GM23338 (cell line): ENCODE data around the gene ADTRP. TPM values are rescaled to one million over a fixed set of nuclear protein-coding genes. Genes with fewer than 3 reads are reported as not detected.
A peak's percentile ranks its signal among the peaks of the same experiment; 100 is the strongest.

Experiments used
- ATAC-seq: fragments of 200-7000 bp; cut with Tn5 transposase; 3 replicates; pipeline ENCODE4 v1.9.1; 2020
- DNase-seq: peaks from one replicate; pipeline ENCODE4 v3.0.0-alpha.2; 2015; ENCODE audit warnings: low spot score
- H2AFZ ChIP-seq: fragments of 200-600 bp; sonication (generic); 2 replicates; pipeline ENCODE4 v1.8.0; 2016; ENCODE audit warnings: antibody characterized with exemption, mild to moderate bottlenecking, moderate library complexity
- H3F3A ChIP-seq: fragments of 200-600 bp; sonication (generic); replicated peaks from 2 replicates; pipeline ENCODE4 v1.8.0; 2017; ENCODE audit warnings: antibody characterized with exemption, mixed run types, low read depth
- H3K27ac ChIP-seq: fragments of 200-600 bp; sonication (generic); 2 replicates; pipeline ENCODE4 v1.6.1; 2016; ENCODE audit warnings: low read depth
- H3K27me3 ChIP-seq: fragments of 200-600 bp; sonication (generic); 2 replicates; pipeline ENCODE4 v1.8.0; 2016; ENCODE audit warnings: mild to moderate bottlenecking, mixed run types, moderate library complexity; ENCODE audit not compliant: insufficient read depth
- H3K36me3 ChIP-seq: fragments of 200-600 bp; sonication (generic); 2 replicates; pipeline ENCODE4 v1.8.0; 2016; ENCODE audit warnings: mild to moderate bottlenecking; ENCODE audit not compliant: insufficient read depth
- H3K4me1 ChIP-seq: fragments of 200-600 bp; sonication (generic); 2 replicates; pipeline ENCODE4 v1.8.0; 2016; ENCODE audit warnings: mild to moderate bottlenecking, moderate library complexity; ENCODE audit not compliant: insufficient read depth
- H3K4me2 ChIP-seq: fragments of 200-600 bp; sonication (generic); 2 replicates; pipeline ENCODE4 v1.7.1; 2017; ENCODE audit warnings: mixed run types
- H3K4me3 ChIP-seq: fragments of 200-600 bp; sonication (generic); 2 replicates; pipeline ENCODE4 v1.6.1; 2016; ENCODE audit warnings: mixed run types
- H3K79me2 ChIP-seq: fragments of 200-600 bp; sonication (generic); replicated peaks from 2 replicates; pipeline ENCODE4 v1.8.0; 2017; ENCODE audit warnings: mild to moderate bottlenecking; ENCODE audit not compliant: insufficient read depth
- H3K9me2 ChIP-seq: fragments of 200-600 bp; sonication (generic); 2 replicates; pipeline ENCODE4 v1.8.0; 2017; ENCODE audit not compliant: insufficient read depth
- H4K20me1 ChIP-seq: fragments of 200-600 bp; sonication (generic); replicated peaks from 2 replicates; pipeline ENCODE4 v1.8.0; 2017; ENCODE audit warnings: mild to moderate bottlenecking; ENCODE audit not compliant: insufficient read depth
- H3K27ac Mint-ChIP-seq: 2 replicates; pipeline ENCODE4 v1.8.0; 2020; ENCODE audit warnings: inconsistent platforms, mild to moderate bottlenecking, moderate library complexity, mixed read lengths
- H3K27me3 Mint-ChIP-seq: 3 replicates; pipeline ENCODE4 v1.8.0; 2022; ENCODE audit warnings: low read depth, mild to moderate bottlenecking, moderate library complexity, mixed read lengths, inconsistent platforms; ENCODE audit not compliant: insufficient read depth, poor library complexity
- H3K36me3 Mint-ChIP-seq: 3 replicates; pipeline ENCODE4 v1.8.0; 2021; ENCODE audit warnings: low read depth, mild to moderate bottlenecking, inconsistent platforms, moderate library complexity, mixed read lengths
- H3K4me1 Mint-ChIP-seq: 3 replicates; pipeline ENCODE4 v1.8.0; 2020; ENCODE audit warnings: mild to moderate bottlenecking, inconsistent platforms, mixed read lengths
- H3K4me3 Mint-ChIP-seq: 3 replicates; pipeline ENCODE4 v1.8.0; 2021; ENCODE audit warnings: moderate library complexity, mild to moderate bottlenecking, inconsistent platforms, mixed read lengths
- H3K9me3 Mint-ChIP-seq: 3 replicates; pipeline ENCODE4 v1.8.0; 2020; ENCODE audit warnings: moderate library complexity, mild to moderate bottlenecking, inconsistent platforms, mixed read lengths
- CREB1 ChIP-seq: fragments of 250-450 bp; sonication (Bioruptor Pico); IDR thresholded peaks from 2 replicates; pipeline ENCODE4 v1.5.0; 2020; ENCODE audit warnings: low read depth, mild to moderate bottlenecking, moderate library complexity
- CTCF ChIP-seq, 2 experiments: fragments of 200-600 bp in 1 of 2; sonication (generic) in 1 of 2; conservative IDR thresholded peaks; 2 replicates each; pipeline versions ENCODE4 v1.5.1 to v1.6.1; 2016 to 2017; ENCODE audit warnings: antibody characterized with exemption in 2 of 2, low read depth in 2 of 2, mild to moderate bottlenecking in 2 of 2, moderate library complexity in 1 of 2
- EZH2 ChIP-seq: fragments of 200-600 bp; sonication (generic); IDR thresholded peaks from one replicate; pipeline ENCODE4 v1.8.0; 2017; ENCODE audit warnings: antibody characterized with exemption, mild to moderate bottlenecking, low read depth; ENCODE audit not compliant: unreplicated experiment
- EZH2phosphoT487 ChIP-seq: fragments of 200-600 bp; sonication (generic); IDR thresholded peaks from one replicate; pipeline ENCODE4 v1.8.1; 2018; ENCODE audit warnings: antibody characterized with exemption; ENCODE audit not compliant: unreplicated experiment
- JUNB ChIP-seq: IDR thresholded peaks from one replicate; pipeline ENCODE4 v1.6.1; 2016; ENCODE audit warnings: antibody characterized with exemption; ENCODE audit not compliant: unreplicated experiment
- NANOG ChIP-seq: IDR thresholded peaks from 2 replicates; pipeline ENCODE4 v1.6.1; 2016; ENCODE audit warnings: antibody characterized with exemption, borderline replicate concordance
- POLR2AphosphoS5 ChIP-seq: IDR thresholded peaks from 2 replicates; pipeline ENCODE4 v1.6.1; 2016; ENCODE audit warnings: antibody characterized with exemption, low read depth
- STAT1 ChIP-seq: IDR thresholded peaks from one replicate; pipeline ENCODE4 v1.6.1; 2016; ENCODE audit warnings: antibody characterized with exemption; ENCODE audit not compliant: unreplicated experiment
- ZNF114 ChIP-seq: fragments of 250-450 bp; sonication (Bioruptor Pico); IDR thresholded peaks from 2 replicates; pipeline ENCODE4 v1.5.0; 2020; ENCODE audit warnings: mild to moderate bottlenecking, moderate library complexity
- ZNF331 ChIP-seq: fragments of 250-450 bp; sonication (Bioruptor Pico); IDR thresholded peaks from 2 replicates; pipeline ENCODE4 v1.5.0; 2020; ENCODE audit warnings: low read depth, mild to moderate bottlenecking, moderate library complexity
- polyA plus RNA-seq: library from polyadenylated mRNA; unstranded; fragments of >200 nt; fragmentation: Nextera tagmentation; extraction: Ambion mirVana; gene quantifications from 2 replicates; pipeline ENCODE4 v1.2.1, GENCODE V29; 2016
- total RNA-seq: library from RNA; depleted of rRNA; stranded (reverse); fragments of >200 nt; shearing (Covaris generic); gene quantifications from 2 replicates; pipeline ENCODE4 v1.2.3, GENCODE V29; 2014
- TF ChIP-seq, protein P1 (sequence below): IDR thresholded peaks from one replicate; pipeline ENCODE4 v1.6.1; 2018; ENCODE audit warnings: antibody characterized with exemption; ENCODE audit not compliant: unreplicated experiment
- TF ChIP-seq, protein P2 (sequence below): fragments of 250-450 bp; sonication (Bioruptor Pico); IDR thresholded peaks from 2 replicates; pipeline ENCODE4 v1.5.0; 2020; ENCODE audit warnings: mild to moderate bottlenecking, moderate library complexity

Gene ADTRP
- total and polyA plus RNA-seq, 2 experiments from 2014 or later = not detected

DNA sequence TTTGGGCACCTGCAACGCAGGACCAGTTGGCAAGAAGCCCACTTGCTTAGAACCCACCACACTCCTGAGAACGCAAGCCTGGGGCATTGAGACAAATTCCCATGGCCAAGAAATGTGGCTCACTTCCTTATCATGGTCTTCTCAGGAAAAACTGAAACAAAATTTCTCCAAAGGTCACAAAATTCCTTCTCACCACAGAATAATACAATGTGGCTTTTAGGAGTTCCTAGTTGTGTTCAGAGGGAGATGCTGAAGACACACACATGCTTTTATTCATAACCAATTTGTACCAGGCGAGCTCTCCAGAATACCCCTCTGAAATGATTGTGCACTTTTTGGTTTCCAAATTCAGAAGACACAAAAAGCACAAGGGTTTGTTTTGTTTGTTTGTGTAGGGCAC lies 31.6 kb downstream of the ADTRP start:
- no peak overlapping the region for H3K27ac ChIP-seq
- Mint-ChIP-seq H3K9me3 (no peaks in the 10 kb centered on the region), H3K4me1 (no peaks in the 10 kb centered on the region), H3K4me3 (no peak overlapping the region), H3K27me3 (peaks cover 2% of the 10 kb centered on the region), H3K36me3 (no peaks in the 10 kb centered on the region; the same call in 2 of the 3 replicates), H3K27ac (no peak overlapping the region)
- no peaks in the 10 kb centered on the region for H3K79me2 ChIP-seq
- no peaks in the 10 kb centered on the region for H3F3A ChIP-seq
- no peak overlapping the region for H3K4me3 ChIP-seq
- peak overlapping the region; percentile 21; the same call in 1 of the 2 replicates for H2AFZ ChIP-seq
- no peak overlapping the region for H3K4me2 ChIP-seq
- TF ChIP-seq, protein P1, sequence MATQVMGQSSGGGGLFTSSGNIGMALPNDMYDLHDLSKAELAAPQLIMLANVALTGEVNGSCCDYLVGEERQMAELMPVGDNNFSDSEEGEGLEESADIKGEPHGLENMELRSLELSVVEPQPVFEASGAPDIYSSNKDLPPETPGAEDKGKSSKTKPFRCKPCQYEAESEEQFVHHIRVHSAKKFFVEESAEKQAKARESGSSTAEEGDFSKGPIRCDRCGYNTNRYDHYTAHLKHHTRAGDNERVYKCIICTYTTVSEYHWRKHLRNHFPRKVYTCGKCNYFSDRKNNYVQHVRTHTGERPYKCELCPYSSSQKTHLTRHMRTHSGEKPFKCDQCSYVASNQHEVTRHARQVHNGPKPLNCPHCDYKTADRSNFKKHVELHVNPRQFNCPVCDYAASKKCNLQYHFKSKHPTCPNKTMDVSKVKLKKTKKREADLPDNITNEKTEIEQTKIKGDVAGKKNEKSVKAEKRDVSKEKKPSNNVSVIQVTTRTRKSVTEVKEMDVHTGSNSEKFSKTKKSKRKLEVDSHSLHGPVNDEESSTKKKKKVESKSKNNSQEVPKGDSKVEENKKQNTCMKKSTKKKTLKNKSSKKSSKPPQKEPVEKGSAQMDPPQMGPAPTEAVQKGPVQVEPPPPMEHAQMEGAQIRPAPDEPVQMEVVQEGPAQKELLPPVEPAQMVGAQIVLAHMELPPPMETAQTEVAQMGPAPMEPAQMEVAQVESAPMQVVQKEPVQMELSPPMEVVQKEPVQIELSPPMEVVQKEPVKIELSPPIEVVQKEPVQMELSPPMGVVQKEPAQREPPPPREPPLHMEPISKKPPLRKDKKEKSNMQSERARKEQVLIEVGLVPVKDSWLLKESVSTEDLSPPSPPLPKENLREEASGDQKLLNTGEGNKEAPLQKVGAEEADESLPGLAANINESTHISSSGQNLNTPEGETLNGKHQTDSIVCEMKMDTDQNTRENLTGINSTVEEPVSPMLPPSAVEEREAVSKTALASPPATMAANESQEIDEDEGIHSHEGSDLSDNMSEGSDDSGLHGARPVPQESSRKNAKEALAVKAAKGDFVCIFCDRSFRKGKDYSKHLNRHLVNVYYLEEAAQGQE = no peak
- TF ChIP-seq CTCF (conservative IDR thresholded peaks at IDR 0.05; ENCODE audit: low read depth in 2 of 2) (no peak), EZH2phosphoT487 (no peak), ZNF331 (no peak), JUNB (no peak), CREB1 (CRISPR knock-in tag) (no peak), ZNF114 (no peak), EZH2 (no peak), NANOG (no peak)
- ATAC-seq (no peak), DNase-seq (no peak)
- no peaks in the 10 kb centered on the region for H4K20me1 ChIP-seq
- H3K36me3 ChIP-seq = no peaks in the 10 kb centered on the region
- H3K9me2 ChIP-seq = peaks cover 6% of the 10 kb centered on the region; the same call in 1 of the 2 replicates
- no peaks in the 10 kb centered on the region for H3K27me3 ChIP-seq
- peaks cover 4% of the 10 kb centered on the region for H3K4me1 ChIP-seq

- no peaks in the 10 kb centered on the region for H3K9me3 Mint-ChIP-seq
- H3K4me1 Mint-ChIP-seq = peaks cover 10% of the 10 kb centered on the region; the same call in 2 of the 3 replicates
- no peak overlapping the region for H3K4me3 Mint-ChIP-seq
- ATAC-seq = no peak
- H3K27me3 Mint-ChIP-seq = peaks cover 3% of the 10 kb centered on the region
- H3K27ac ChIP-seq = no peak overlapping the region
- H4K20me1 ChIP-seq = no peaks in the 10 kb centered on the region
- H3K4me1 ChIP-seq = peaks cover 4% of the 10 kb centered on the region
- no peaks in the 10 kb centered on the region for H3K27me3 ChIP-seq
- H3K4me3 ChIP-seq = no peak overlapping the region
- H3K36me3 Mint-ChIP-seq = no peaks in the 10 kb centered on the region; the same call in 2 of the 3 replicates
- H3F3A ChIP-seq = no peaks in the 10 kb centered on the region
- no peak for DNase-seq
- no peaks in the 10 kb centered on the region for H3K79me2 ChIP-seq
- H3K4me2 ChIP-seq = no peak overlapping the region
- H3K36me3 ChIP-seq = no peaks in the 10 kb centered on the region
- peaks cover 6% of the 10 kb centered on the region; the same call in 1 of the 2 replicates for H3K9me2 ChIP-seq
- H2AFZ ChIP-seq = no peak overlapping the region
- no peak overlapping the region for H3K27ac Mint-ChIP-seq
- TF ChIP-seq, protein P2, sequence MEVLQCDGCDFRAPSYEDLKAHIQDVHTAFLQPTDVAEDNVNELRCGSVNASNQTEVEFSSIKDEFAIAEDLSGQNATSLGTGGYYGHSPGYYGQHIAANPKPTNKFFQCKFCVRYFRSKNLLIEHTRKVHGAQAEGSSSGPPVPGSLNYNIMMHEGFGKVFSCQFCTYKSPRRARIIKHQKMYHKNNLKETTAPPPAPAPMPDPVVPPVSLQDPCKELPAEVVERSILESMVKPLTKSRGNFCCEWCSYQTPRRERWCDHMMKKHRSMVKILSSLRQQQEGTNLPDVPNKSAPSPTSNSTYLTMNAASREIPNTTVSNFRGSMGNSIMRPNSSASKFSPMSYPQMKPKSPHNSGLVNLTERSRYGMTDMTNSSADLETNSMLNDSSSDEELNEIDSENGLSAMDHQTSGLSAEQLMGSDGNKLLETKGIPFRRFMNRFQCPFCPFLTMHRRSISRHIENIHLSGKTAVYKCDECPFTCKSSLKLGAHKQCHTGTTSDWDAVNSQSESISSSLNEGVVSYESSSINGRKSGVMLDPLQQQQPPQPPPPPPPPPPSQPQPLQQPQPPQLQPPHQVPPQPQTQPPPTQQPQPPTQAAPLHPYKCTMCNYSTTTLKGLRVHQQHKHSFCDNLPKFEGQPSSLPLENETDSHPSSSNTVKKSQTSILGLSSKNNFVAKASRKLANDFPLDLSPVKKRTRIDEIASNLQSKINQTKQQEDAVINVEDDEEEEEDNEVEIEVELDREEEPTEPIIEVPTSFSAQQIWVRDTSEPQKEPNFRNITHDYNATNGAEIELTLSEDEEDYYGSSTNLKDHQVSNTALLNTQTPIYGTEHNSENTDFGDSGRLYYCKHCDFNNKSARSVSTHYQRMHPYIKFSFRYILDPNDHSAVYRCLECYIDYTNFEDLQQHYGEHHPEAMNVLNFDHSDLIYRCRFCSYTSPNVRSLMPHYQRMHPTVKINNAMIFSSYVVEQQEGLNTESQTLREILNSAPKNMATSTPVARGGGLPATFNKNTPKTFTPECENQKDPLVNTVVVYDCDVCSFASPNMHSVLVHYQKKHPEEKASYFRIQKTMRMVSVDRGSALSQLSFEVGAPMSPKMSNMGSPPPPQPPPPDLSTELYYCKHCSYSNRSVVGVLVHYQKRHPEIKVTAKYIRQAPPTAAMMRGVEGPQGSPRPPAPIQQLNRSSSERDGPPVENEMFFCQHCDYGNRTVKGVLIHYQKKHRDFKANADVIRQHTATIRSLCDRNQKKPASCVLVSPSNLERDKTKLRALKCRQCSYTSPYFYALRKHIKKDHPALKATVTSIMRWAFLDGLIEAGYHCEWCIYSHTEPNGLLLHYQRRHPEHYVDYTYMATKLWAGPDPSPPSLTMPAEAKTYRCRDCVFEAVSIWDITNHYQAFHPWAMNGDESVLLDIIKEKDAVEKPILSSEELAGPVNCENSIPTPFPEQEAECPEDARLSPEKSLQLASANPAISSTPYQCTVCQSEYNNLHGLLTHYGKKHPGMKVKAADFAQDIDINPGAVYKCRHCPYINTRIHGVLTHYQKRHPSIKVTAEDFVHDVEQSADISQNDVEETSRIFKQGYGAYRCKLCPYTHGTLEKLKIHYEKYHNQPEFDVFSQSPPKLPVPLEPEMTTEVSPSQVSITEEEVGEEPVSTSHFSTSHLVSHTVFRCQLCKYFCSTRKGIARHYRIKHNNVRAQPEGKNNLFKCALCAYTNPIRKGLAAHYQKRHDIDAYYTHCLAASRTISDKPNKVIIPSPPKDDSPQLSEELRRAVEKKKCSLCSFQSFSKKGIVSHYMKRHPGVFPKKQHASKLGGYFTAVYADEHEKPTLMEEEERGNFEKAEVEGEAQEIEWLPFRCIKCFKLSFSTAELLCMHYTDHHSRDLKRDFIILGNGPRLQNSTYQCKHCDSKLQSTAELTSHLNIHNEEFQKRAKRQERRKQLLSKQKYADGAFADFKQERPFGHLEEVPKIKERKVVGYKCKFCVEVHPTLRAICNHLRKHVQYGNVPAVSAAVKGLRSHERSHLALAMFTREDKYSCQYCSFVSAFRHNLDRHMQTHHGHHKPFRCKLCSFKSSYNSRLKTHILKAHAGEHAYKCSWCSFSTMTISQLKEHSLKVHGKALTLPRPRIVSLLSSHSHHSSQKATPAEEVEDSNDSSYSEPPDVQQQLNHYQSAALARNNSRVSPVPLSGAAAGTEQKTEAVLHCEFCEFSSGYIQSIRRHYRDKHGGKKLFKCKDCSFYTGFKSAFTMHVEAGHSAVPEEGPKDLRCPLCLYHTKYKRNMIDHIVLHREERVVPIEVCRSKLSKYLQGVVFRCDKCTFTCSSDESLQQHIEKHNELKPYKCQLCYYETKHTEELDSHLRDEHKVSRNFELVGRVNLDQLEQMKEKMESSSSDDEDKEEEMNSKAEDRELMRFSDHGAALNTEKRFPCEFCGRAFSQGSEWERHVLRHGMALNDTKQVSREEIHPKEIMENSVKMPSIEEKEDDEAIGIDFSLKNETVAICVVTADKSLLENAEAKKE (CRISPR knock-in tag) = no peak
- TF ChIP-seq STAT1 (no peak), POLR2AphosphoS5 (no peak), NANOG (no peak), JUNB (no peak)
Measured at GRCh38 chr6:11744753-11745152, 33.9 kb downstream of the ADTRP start.
